ENCODE measurements around the gene HAX1.

HAX1 gene

GRCh38 chr1:154324669-154325582 lies 52.5 kb downstream of the HAX1 start, which contains the start of gene ATP8B2:
Gene ATP8B2 (plus strand): TSS chr1:154325525. CDS start chr1:154328142, 2,617 bp downstream.
- in situ Hi-C loops (cut with MboI; ENCODE audit: low sequenced_read_pairs) = no loop called here
